HFFc6 (cell line): Measurements from ENCODE around the gene STPG1. TPM values are rescaled to one million over a fixed set of nuclear protein-coding genes. Genes with fewer than 3 reads are reported as not detected.

Source experiments
- DNase-seq: peaks from one replicate; pipeline ENCODE4 v3.0.0-alpha.2; 2018
- H3K27ac Mint-ChIP-seq: 2 replicates; pipeline ENCODE4 v1.8.0; 2020; ENCODE audit warnings: mild to moderate bottlenecking, mixed read lengths
- H3K27me3 Mint-ChIP-seq: 2 replicates; pipeline ENCODE4 v1.8.0; 2021; ENCODE audit warnings: mild to moderate bottlenecking, moderate library complexity, mixed read lengths; ENCODE audit not compliant: insufficient read depth
- H3K36me3 Mint-ChIP-seq: 2 replicates; pipeline ENCODE4 v1.8.0; 2021; ENCODE audit warnings: low read depth, mixed read lengths
- H3K4me1 Mint-ChIP-seq: 2 replicates; pipeline ENCODE4 v1.8.0; 2020; ENCODE audit warnings: low read depth, mixed read lengths
- H3K4me3 Mint-ChIP-seq: 2 replicates; pipeline ENCODE4 v1.8.0; 2020; ENCODE audit warnings: mild to moderate bottlenecking, moderate library complexity, mixed read lengths
- H3K9me3 Mint-ChIP-seq: 2 replicates; pipeline ENCODE4 v1.8.0; 2020; ENCODE audit warnings: mild to moderate bottlenecking, mixed read lengths
- CTCF ChIP-seq: fragments of 200-600 bp; sonication (generic); IDR thresholded peaks from 2 replicates; pipeline ENCODE4 v1.5.0; 2021; ENCODE audit warnings: antibody characterized with exemption, mild to moderate bottlenecking
- total RNA-seq, 6 experiments: library from RNA; stranded (reverse); fragmentation: NEBNext Ultra II Directional; extraction: Animal tissue kit (Norgen Biotek cat#: 25700); gene quantifications; 2 replicates in 1 of 6; 3 replicates in 5 of 6; pipeline ENCODE4 v1.2.3, GENCODE V29; 2021

STPG1 gene
- total RNA-seq, 6 experiments from 2014 or later = 8.8 to 13.0 (median 11.0) TPM

- peaks cover 31% of the 10 kb centered on the region for H3K36me3 Mint-ChIP-seq
- no peak for TF ChIP-seq CTCF
- no peak overlapping the region for H3K27ac Mint-ChIP-seq
- DNase-seq = no peak
- H3K27me3 Mint-ChIP-seq = no peaks in the 10 kb centered on the region; the same call in 1 of the 2 replicates
- H3K4me1 Mint-ChIP-seq = peaks cover 20% of the 10 kb centered on the region
- no peaks in the 10 kb centered on the region for H3K9me3 Mint-ChIP-seq
- H3K4me3 Mint-ChIP-seq = no peak overlapping the region
These were observed 29.7 kb upstream of the STPG1 start for GRCh38 chr1:24443241-24443656.

- DNase-seq = no peak
- Mint-ChIP-seq H3K36me3 (peaks cover 31% of the 10 kb centered on the region), H3K9me3 (no peaks in the 10 kb centered on the region), H3K4me1 (peaks cover 25% of the 10 kb centered on the region), H3K27me3 (no peaks in the 10 kb centered on the region), H3K4me3 (no peak overlapping the region), H3K27ac (no peak overlapping the region)
- TF ChIP-seq CTCF = no peak
These were observed 29.2 kb upstream of the STPG1 start for GRCh38 chr1:24442764-24443163.

GRCh38 chr1:24441996-24442668, 28.6 kb upstream of the STPG1 start:
- Mint-ChIP-seq H3K4me1 (peaks cover 30% of the 10 kb centered on the region), H3K27me3 (no peaks in the 10 kb centered on the region), H3K4me3 (no peak overlapping the region), H3K36me3 (peaks cover 28% of the 10 kb centered on the region), H3K27ac (no peak overlapping the region), H3K9me3 (no peaks in the 10 kb centered on the region)
- TF ChIP-seq CTCF = no peak
- no peak for DNase-seq

- DNase-seq = no peak
- H3K36me3 Mint-ChIP-seq = peaks cover 25% of the 10 kb centered on the region
- H3K9me3 Mint-ChIP-seq = no peaks in the 10 kb centered on the region
- no peak overlapping the region for H3K27ac Mint-ChIP-seq
- peaks cover 30% of the 10 kb centered on the region for H3K4me1 Mint-ChIP-seq
- no peak for TF ChIP-seq CTCF
- H3K27me3 Mint-ChIP-seq = no peaks in the 10 kb centered on the region
- no peak overlapping the region for H3K4me3 Mint-ChIP-seq
These were observed 27.9 kb upstream of the STPG1 start for GRCh38 chr1:24441480-24441879.

GRCh38 chr1:24440436-24440835, 26.9 kb upstream of the STPG1 start:
- peaks cover 19% of the 10 kb centered on the region for H3K36me3 Mint-ChIP-seq
- TF ChIP-seq CTCF = no peak
- peaks cover 30% of the 10 kb centered on the region for H3K4me1 Mint-ChIP-seq
- H3K4me3 Mint-ChIP-seq = no peak overlapping the region
- H3K27ac Mint-ChIP-seq = no peak overlapping the region
- H3K9me3 Mint-ChIP-seq = no peaks in the 10 kb centered on the region
- no peak for DNase-seq
- no peaks in the 10 kb centered on the region for H3K27me3 Mint-ChIP-seq
